BJ (cell line): Measurements from ENCODE around the gene LDLRAD3. TPM values are rescaled to one million over a fixed set of nuclear protein-coding genes. Genes with fewer than 3 reads are reported as not detected.

Experiments used
- CTCF ChIA-PET: fragments of 350-600 bp; formaldehyde crosslinking; extraction: SDS; loops from one replicate; lab custom pipeline; 2021; ENCODE audit warnings: antibody characterized with exemption, inconsistent platforms; lab: Yijun Ruan, JAX
- POLR2A ChIA-PET: fragments of 300-600 bp; sonication (Branson Sonifier 250); formaldehyde crosslinking; extraction: SDS; loops from one replicate; lab custom pipeline; 2021; ENCODE audit warnings: antibody characterized with exemption; lab: Charles Lee
- DNase-seq: peaks from one replicate; pipeline ENCODE4 v3.0.0-alpha.2; 2011; ENCODE audit warnings: low read depth
- H3K27me3 ChIP-seq: 2 replicates; pipeline ENCODE4 v1.6.0; 2011; ENCODE audit warnings: low read length; ENCODE audit not compliant: control insufficient read depth, insufficient read depth
- H3K36me3 ChIP-seq: 2 replicates; pipeline ENCODE4 v1.5.1; 2011; ENCODE audit warnings: low read length; ENCODE audit not compliant: control insufficient read depth, insufficient read depth
- H3K4me3 ChIP-seq: 2 replicates; pipeline ENCODE4 v1.5.1; 2011; ENCODE audit warnings: low read depth, mild to moderate bottlenecking, control low read depth, low read length
- CTCF ChIP-seq: IDR thresholded peaks from 2 replicates; pipeline ENCODE4 v1.5.1; 2011; ENCODE audit warnings: low read depth, mild to moderate bottlenecking, control low read depth, inconsistent platforms, low read length, moderate library complexity; ENCODE audit not compliant: insufficient read depth
- polyA plus RNA-seq: library from polyadenylated mRNA; depleted of rRNA; stranded (reverse); fragments of >200 nt; gene quantifications from 2 replicates; pipeline ENCODE4 v1.2.3, GENCODE V29; 2011

LDLRAD3 gene
- polyA plus RNA-seq, 1 experiment, result 3.5 TPM

- CTCF ChIA-PET, result no interaction called here
These were observed 20.0 kb downstream of the LDLRAD3 start for GRCh38 chr11:35963911-35964310.

GRCh38 chr11:35964841-35965240, 21.0 kb downstream of the LDLRAD3 start:
- Histone ChIP-seq H3K4me3 (no peak overlapping the region), H3K36me3 (no peaks in the 10 kb centered on the region), H3K27me3 (no peaks in the 10 kb centered on the region)
- TF ChIP-seq CTCF, result no peak
- POLR2A ChIA-PET, result no interaction called here
- no peak for DNase-seq
- CTCF ChIA-PET, result interaction anchor here (0.6 kb wide), 1 partner anchor 410 kb away, joined by 3 read pairs; no protein-coding TSS in a partner anchor

More at GRCh38 chr11:35963911-35964310, 20.0 kb downstream of the LDLRAD3 start:
- TF ChIP-seq CTCF, result no peak
- no peak for DNase-seq
- POLR2A ChIA-PET, result no interaction called here
- no peak overlapping the region for H3K4me3 ChIP-seq
- no peaks in the 10 kb centered on the region for H3K36me3 ChIP-seq
- no peaks in the 10 kb centered on the region for H3K27me3 ChIP-seq

- Histone ChIP-seq H3K4me3 (no peak overlapping the region), H3K36me3 (no peaks in the 10 kb centered on the region), H3K27me3 (no peaks in the 10 kb centered on the region)
- TF ChIP-seq CTCF, result no peak
- CTCF ChIA-PET, result no interaction called here
- POLR2A ChIA-PET, result no interaction called here
- DNase-seq, result no peak
These were observed 23.2 kb downstream of the LDLRAD3 start for GRCh38 chr11:35967042-35967441.

GRCh38 chr11:35968386-35969088, 24.7 kb downstream of the LDLRAD3 start:
- TF ChIP-seq CTCF, result no peak
- Histone ChIP-seq H3K36me3 (no peaks in the 10 kb centered on the region), H3K4me3 (no peak overlapping the region), H3K27me3 (no peaks in the 10 kb centered on the region)
- POLR2A ChIA-PET, result interaction anchor here (0.5 kb wide), 1 partner anchor 107 kb away, joined by 3 read pairs; no protein-coding TSS in a partner anchor
- CTCF ChIA-PET, result interaction anchor here (1.0 kb wide), 1 partner anchor 297 kb away, joined by 4 read pairs; no protein-coding TSS in a partner anchor
- DNase-seq, result no peak
